Stimulated activated CD4-positive, alpha-beta T cell treated with anti-CD3 and anti-CD28 coated beads, Interleukin-2, amount 100 ng/mL, for 4 hours (primary cell): ENCODE results near the gene LRRC3B.

Experiments used
- DNase-seq: peaks from one replicate; pipeline ENCODE4 v3.0.0-alpha.2; 2020; ENCODE audit warnings: low read depth

Gene LRRC3B

DNA sequence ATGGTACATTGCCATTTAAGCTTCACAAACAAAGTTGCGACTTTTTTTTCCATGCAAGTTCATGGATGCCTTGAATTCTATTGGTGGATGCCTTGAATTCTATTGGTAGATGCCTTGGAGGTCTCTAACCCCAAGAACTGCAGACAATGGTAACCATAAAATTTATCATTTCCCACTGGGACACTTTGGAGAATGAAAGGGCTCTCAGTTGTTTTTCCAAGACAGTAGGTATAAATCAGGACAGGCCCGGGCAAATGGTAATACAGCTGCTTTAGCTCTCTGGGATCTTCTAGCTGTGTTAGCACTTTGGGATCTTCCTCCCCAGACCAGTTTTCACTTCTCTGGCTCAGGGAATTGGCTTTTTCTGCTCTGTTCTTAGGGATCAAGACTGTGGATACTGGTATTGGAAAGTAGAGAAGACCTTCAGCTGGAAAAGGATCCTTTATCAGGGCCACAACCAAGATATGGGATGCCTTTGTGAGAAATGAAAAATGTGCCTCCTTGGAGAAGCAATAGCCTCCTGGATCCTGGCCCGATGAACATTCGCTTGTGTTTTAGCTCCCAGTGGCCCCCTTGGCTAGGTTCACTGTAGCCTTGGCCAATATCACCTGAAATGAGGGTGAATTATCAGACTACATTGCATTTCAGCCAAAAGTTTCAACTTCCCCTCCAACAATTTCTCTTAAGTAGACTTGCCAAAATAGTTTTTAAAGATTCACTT, 8.3 kb downstream of the LRRC3B start:
- no peak for DNase-seq

DNA sequence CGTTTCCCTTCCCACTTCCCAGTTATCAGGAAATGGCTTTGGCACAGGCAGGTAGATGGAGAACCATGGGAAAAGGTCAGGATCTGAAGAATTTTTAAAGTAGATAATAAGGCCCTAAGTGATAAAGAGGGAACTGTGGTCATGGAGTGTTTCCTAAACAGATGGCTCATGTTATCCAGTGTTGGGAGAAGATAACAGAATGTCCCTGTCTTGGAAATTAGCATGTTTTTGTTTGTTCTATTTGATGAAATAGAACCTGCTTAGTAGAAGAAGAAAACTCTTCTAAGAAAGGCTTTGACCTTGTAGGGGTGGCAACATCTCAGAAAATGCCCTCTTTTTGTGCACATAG, 8.8 kb downstream of the LRRC3B start:
- no peak for DNase-seq

GRCh38 chr3:26634601-26635000, 12.0 kb downstream of the LRRC3B start:
- DNase-seq, result no peak

DNA sequence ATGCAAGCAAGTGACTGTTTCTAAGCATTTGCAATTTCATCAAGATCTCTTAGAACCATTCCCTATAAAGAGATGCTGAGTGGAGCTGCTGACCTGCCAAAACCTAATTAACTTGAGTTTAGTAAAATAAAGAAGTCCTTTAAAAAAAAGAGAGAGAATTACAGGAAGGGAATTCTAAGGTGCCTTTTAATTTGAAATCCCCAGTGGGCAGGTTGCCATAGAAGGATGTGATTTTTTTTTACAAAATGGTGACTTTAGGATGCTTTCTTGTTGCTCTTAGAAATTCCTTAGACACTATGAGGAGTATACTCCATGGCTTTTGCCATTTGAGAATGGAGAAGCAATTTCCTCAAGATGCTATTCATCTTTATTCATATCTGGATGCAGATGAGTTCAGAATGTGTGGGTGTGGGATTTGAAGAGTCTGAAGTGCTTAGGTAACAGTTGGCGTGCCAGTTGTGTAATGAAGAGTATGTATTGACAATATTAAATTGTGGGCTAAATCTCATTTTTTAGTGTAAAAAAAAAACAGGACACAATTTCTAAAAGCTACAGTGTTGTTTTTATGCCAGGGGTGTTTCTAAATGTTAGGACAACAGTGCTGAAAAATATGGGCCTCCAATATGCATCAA, 13.6 kb downstream of the LRRC3B start:
- no peak for DNase-seq

GRCh38 chr3:26637698-26638097, 15.1 kb downstream of the LRRC3B start:
- DNase-seq, result no peak

- no peak for DNase-seq
Measured at GRCh38 chr3:26638113-26638512, 15.5 kb downstream of the LRRC3B start.

DNA sequence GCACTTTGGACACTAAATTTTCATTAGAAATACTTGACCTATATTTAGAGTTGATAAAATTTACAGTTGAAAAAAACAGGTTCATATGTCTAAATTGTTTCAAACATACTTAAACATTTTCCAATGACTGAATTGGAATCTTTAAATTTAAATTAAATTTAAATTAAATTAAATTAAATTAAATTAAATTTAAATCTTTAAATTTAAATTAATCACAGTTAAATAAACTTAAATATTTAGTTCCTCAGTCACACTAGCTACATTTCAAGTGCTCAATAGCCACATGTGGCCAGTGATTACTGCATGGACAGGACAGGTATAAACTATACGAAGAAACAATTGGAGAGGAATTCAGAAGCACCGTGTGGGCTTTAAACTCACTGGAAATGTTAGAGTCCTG, 16.8 kb downstream of the LRRC3B start:
- no peak for DNase-seq

DNA sequence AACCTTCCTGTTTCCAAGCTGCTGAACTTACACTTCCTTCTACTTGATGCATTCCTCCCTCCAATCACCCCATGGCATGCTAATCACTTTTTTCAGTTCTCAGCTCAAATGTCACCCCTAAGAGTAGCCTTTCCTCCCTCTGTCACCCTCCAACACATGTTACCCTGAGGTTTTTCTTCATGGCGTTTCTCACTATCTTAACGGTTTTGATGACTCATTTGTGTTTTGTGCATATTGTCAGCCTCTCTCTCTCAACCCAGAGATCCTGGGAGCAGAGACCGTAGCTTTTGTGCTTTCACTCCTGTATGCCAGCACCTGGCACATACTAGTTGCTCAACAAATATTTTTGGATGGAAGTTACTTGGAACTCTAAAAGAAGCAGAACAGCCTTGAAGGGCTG, 24.5 kb downstream of the LRRC3B start:
- DNase-seq, result no peak

DNA sequence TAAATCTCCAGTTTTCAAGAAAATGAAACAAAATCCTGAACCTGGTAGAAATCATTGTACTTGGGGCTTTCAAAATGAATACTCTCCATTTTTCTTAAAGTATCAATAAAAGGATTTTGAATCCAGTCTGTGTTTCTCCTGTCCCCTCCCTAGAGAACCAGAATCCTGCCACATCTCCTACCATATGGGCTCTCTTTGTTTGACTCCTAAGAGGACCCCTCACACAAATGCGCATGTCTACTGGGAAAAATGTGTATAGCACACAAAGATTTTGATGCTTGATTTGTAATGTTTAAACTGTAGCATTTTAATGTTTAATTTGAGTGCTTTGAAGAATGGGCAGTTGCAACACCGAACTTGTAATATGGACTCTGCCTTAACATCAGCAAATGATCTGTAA, 25.9 kb downstream of the LRRC3B start:
- no peak for DNase-seq

DNA sequence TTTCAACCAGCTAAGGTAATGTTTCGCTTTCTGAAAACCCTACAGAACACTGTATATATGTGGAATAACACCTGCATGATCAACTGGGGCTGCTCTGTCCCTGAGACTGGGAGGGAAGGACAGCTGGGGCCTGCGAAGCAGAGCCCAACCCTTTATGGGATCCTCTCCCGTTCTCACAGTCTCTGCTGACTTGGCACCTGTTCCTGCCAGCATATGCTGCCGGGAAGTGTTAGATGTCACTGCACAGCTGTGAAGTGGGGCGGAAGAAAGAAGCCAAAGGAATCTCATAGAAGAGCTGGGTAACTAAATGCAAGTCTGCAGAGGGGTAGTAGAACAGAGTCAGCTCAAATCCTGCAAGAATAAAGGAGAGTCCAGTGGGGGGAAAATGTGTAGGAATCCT, 29.6 kb downstream of the LRRC3B start:
- DNase-seq, result no peak

GRCh38 chr3:26653811-26654425, 31.3 kb downstream of the LRRC3B start:
- DNase-seq, result no peak

DNA sequence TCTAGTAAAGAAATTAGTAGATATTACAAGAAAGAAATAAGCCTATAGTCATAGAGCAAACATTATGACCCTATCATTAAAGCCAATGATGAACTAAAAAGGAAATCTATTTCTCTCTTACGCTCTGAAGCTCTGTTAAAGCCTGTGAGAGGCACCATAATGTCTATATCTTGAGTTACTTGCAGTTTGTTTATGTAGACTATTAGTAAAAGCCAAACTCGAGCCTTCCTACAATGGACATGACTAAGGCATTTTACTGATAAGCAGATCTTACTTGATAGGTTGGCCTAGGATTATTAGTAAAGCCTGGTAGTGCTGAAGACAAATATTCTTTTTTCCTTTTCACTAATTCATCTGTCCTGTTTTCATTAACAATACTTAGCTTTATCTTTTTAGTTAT, 32.7 kb downstream of the LRRC3B start:
- no peak for DNase-seq

GRCh38 chr3:26657348-26657976, 34.9 kb downstream of the LRRC3B start:
- DNase-seq, result no peak

- DNase-seq, result no peak
Measured at GRCh38 chr3:26668171-26668570, 45.6 kb downstream of the LRRC3B start.

DNA sequence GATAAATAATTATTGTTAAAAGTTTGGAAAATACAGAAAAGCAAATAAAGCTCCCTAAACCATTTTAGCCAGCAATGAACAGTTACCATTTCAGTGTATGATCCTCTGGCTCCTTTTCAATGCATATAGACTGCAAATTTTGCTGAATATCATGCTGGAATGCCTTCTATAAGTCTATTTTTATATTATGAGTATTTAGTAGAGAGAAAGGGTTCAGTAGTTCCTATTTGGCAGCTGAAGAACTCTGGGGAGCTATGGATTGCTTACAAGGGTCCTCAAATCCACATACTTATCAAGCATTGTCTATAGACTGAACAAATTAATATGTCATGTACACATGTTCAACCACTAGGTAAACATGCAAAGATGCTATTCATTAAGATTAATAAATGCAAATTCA, 46.1 kb downstream of the LRRC3B start:
- DNase-seq, result no peak

DNA sequence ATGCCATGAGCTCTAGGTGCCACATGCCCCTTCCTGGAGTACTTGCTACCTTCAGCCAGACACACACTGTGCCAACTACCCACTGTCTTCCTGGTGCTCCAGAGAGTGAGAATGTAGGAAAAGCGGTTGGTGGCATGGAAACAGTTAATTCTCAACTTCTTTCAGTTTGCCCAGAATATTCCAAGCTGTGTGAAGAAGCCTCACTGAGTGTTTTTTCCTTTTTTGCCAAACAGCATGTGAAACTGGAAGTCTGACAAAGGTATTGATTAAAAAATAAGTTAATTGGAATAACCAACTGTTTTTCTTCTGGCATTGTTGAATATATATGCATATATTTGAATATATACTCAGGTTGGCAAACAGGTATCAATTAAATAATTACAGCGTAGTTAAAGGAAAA, 52.8 kb downstream of the LRRC3B start:
- DNase-seq, result no peak

DNA sequence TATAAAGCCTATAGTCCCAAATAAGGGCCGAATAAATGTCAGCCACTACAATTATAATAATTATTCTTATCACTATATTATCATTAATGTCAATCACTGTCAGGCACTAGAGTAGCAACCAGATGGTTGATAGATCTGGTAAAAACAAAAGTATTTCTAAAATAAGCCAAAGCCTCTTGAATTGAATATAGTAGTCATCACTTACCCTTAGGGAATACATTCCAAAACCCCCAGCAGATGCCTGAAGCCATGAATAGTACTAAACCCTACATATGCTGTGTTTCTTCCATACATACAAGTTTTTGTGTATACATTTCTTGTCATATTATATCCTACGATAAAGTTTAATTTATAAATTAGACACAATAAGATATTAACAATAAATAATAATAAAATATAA, 59.1 kb downstream of the LRRC3B start:
- DNase-seq, result no peak

DNA sequence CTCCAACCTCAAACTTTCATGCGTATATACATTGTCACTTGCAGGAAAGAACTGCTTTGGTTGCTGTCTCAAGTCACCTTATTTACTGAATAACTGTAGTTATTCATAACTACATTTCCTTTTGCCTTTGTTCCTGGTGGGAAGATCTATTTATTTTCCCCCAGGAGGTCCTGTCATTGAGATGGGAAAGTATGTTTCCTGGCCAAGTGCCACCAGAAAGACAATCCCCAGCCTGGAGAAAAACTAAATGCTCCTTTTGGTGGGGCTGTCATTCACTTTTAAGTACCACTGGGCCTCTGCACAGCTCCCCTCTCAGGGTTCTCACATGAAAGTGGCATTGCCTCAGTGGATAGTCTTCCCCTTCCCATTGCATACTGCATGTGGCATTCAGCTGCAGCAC, 59.8 kb downstream of the LRRC3B start:
- no peak for DNase-seq

GRCh38 chr3:26683902-26684301, 61.3 kb downstream of the LRRC3B start:
- no peak for DNase-seq

DNA sequence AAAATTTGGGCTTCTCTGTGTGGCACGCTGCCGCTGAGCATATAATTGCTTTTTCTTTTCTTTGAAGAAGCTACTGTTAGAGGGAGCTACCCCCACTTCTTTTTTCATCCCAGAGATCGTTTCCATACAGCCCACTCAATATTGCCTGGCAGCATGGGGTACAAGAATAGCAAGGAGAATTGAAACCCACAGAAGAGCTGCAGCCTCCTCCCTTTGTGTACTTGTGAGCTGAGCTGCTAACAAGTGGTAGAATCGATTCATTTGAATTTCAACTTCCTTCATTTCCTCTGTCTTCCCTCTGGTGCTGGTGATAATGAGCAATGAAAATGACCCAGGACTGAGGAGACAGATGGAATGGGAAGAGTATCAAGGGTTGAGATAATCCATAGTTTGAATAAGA, 64.9 kb downstream of the LRRC3B start:
- no peak for DNase-seq

- DNase-seq, result no peak
Measured at GRCh38 chr3:26699553-26699952, 77.0 kb downstream of the LRRC3B start.

- DNase-seq, result no peak
Measured at GRCh38 chr3:26703519-26703918, 80.9 kb downstream of the LRRC3B start.

DNA sequence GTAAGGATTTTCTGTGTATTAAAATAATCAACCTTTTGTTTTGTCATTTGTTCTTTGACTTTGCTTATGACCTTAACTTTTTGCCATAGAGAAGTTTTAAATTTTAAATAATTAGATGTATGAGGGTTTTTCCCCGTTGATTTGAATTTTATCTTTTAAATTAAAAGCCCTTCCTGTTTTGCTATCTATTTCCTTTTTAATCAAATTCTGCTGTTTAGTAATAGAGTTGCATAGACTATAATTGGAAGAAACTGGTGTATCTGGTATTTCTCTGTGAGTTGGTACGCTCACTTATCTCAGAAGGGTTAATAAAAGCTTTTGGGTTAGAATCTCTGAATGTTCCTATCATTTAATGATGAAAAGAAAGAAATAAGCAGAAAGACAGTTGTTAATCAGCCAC, 82.2 kb downstream of the LRRC3B start:
- no peak for DNase-seq
